GM21367 (cell line): Measurements from ENCODE around the gene AGFG1.
A peak's percentile ranks its signal among the peaks of the same experiment; 100 is the strongest.

Experiments
- ATAC-seq: cut with Tn5 transposase; IDR thresholded peaks from one replicate; pipeline ENCODE4 v1.9.1; 2021; ENCODE audit not compliant: unreplicated experiment

AGFG1 gene

GRCh38 chr2:227471924-227472264 is at the start of gene AGFG1:
Gene AGFG1 (plus strand): TSS chr2:227472156. CDS start chr2:227472422, 266 bp downstream.
- ATAC-seq: peak; percentile 87

GRCh38 chr2:227423656-227424499 is 48.1 kb upstream of the AGFG1 start:
- no peak for ATAC-seq

GRCh38 chr2:227428731-227429285 is 43.1 kb upstream of the AGFG1 start:
- ATAC-seq: no peak

GRCh38 chr2:227430639-227431038 is 41.3 kb upstream of the AGFG1 start:
- no peak for ATAC-seq

- ATAC-seq: no peak
Measured at GRCh38 chr2:227433171-227433570, 38.8 kb upstream of the AGFG1 start.

- no peak for ATAC-seq
Measured at GRCh38 chr2:227436436-227437174, 35.4 kb upstream of the AGFG1 start.

- no peak for ATAC-seq
Measured at GRCh38 chr2:227439214-227439613, 32.7 kb upstream of the AGFG1 start.

- ATAC-seq: no peak
Measured at GRCh38 chr2:227442639-227443038, 29.3 kb upstream of the AGFG1 start.

GRCh38 chr2:227443889-227444568 is 27.9 kb upstream of the AGFG1 start:
- no peak for ATAC-seq

- no peak for ATAC-seq
Measured at GRCh38 chr2:227447606-227448005, 24.4 kb upstream of the AGFG1 start.

- no peak for ATAC-seq
Measured at GRCh38 chr2:227450311-227450841, 21.6 kb upstream of the AGFG1 start.

- no peak for ATAC-seq
Measured at GRCh38 chr2:227450926-227451654, 20.9 kb upstream of the AGFG1 start.

GRCh38 chr2:227451655-227451992 is 20.3 kb upstream of the AGFG1 start:
- no peak for ATAC-seq

- ATAC-seq: no peak
Measured at GRCh38 chr2:227453810-227454209, 18.1 kb upstream of the AGFG1 start.

- no peak for ATAC-seq
Measured at GRCh38 chr2:227454323-227454860, 17.6 kb upstream of the AGFG1 start.

GRCh38 chr2:227455200-227455599 is 16.8 kb upstream of the AGFG1 start:
- no peak for ATAC-seq

GRCh38 chr2:227456102-227456501 is 15.9 kb upstream of the AGFG1 start:
- ATAC-seq: no peak

- ATAC-seq: no peak
Measured at GRCh38 chr2:227456772-227457171, 15.2 kb upstream of the AGFG1 start.

GRCh38 chr2:227460070-227460485 is 11.9 kb upstream of the AGFG1 start:
- peak; percentile 32 for ATAC-seq

- no peak for ATAC-seq
Measured at GRCh38 chr2:227460833-227461232, 11.1 kb upstream of the AGFG1 start.
